Measurements from ENCODE around the gene OR52W1. TPM values are rescaled to one million over a fixed set of nuclear protein-coding genes. Genes with fewer than 3 reads are reported as not detected.

OR52W1 gene
- total and polyA plus RNA-seq, 2 donors (not counting 1 experiment from before 2014, with no cell fraction given) = not detected

DNA sequence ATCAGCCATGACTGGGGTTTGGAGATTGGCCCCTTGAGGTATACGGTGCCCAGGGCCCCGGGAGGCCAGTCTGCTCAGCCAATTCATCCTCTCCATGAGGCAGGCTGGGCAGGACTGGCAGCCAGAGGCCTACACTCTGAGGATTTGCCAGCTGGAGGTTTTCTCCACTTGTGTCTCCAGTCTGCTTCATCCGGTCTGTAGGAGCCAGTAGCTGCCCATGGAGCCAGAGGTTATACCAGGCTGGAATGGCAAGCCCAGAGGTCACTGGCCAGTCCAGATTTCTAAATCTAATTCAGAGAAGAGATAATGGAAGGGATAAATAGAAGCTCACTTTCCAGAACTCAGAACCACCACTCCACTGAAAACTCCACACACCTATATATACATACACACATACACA, 25.4 kb downstream of the OR52W1 start:
- Histone ChIP-seq H3K9ac (ENCODE audit: insufficient read depth, low read length) (no peak overlapping the region), H3K9me3 (ENCODE audit: control insufficient read depth, insufficient read depth, low read depth, low read length) (no peaks in the 10 kb centered on the region), H3K4me2 (ENCODE audit: extremely low read depth, insufficient read depth, low read length) (no peak overlapping the region), H3K79me2 (ENCODE audit: control insufficient read depth, insufficient read depth, low read length) (peaks cover 2% of the 10 kb centered on the region), H4K20me1 (ENCODE audit: control insufficient read depth, extremely low read depth, insufficient read depth, low read length) (no peaks in the 10 kb centered on the region), H3K4me3 (replicated peaks in 1 of 4; ENCODE audit: control extremely low read depth in 1 of 4, insufficient read depth in 1 of 4, low read depth in 3 of 4, low read length in 4 of 4) (no peak overlapping the region), H2AFZ (ENCODE audit: low read length) (no peak overlapping the region), H3K27ac (ENCODE audit: insufficient read depth, low read length) (no peak overlapping the region), H3K27me3 (ENCODE audit: control insufficient read depth, insufficient read depth, low read length) (no peaks in the 10 kb centered on the region), H3K36me3 (ENCODE audit: control insufficient read depth, insufficient read depth, low read length) (peaks cover 5% of the 10 kb centered on the region), H3K4me1 (ENCODE audit: control insufficient read depth, extremely low read depth, insufficient read depth, low read length) (no peaks in the 10 kb centered on the region)
- no peak for TF ChIP-seq EZH2 (IDR thresholded peaks at IDR 0.05; ENCODE audit: low read length, missing control alignments)
- TF ChIP-seq, protein P1, sequence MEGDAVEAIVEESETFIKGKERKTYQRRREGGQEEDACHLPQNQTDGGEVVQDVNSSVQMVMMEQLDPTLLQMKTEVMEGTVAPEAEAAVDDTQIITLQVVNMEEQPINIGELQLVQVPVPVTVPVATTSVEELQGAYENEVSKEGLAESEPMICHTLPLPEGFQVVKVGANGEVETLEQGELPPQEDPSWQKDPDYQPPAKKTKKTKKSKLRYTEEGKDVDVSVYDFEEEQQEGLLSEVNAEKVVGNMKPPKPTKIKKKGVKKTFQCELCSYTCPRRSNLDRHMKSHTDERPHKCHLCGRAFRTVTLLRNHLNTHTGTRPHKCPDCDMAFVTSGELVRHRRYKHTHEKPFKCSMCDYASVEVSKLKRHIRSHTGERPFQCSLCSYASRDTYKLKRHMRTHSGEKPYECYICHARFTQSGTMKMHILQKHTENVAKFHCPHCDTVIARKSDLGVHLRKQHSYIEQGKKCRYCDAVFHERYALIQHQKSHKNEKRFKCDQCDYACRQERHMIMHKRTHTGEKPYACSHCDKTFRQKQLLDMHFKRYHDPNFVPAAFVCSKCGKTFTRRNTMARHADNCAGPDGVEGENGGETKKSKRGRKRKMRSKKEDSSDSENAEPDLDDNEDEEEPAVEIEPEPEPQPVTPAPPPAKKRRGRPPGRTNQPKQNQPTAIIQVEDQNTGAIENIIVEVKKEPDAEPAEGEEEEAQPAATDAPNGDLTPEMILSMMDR (conservative IDR thresholded peaks at IDR 0.05 in 1 of 2, IDR thresholded peaks at IDR 0.05 in 1 of 2; ENCODE audit: low read depth in 1 of 2, low read length in 2 of 2) = no peak
- no peak for DNase-seq (ENCODE audit: low read depth in 2 of 2)

DNA sequence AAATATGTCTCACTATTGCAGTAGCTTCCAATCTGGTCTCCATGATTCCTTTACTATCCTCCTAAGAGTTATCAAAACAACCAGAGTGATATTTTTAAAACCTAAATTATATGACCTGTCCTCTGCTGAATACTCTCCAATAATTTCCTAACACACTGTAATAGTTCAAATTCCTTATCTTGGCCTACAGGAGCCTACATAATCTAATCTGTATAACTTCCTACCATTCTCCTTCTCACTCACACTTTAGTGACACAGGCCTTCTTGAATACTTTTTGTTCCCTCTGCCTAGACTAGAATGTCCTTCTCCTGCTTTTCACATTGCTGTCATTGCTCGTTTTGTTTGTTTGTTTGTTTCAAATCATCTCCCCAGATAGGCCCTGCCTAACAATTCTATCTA, 26.0 kb downstream of the OR52W1 start:
- no peaks in the 10 kb centered on the region for H3K27me3 ChIP-seq (ENCODE audit: control insufficient read depth, insufficient read depth, low read length)
- H3K4me3 ChIP-seq (replicated peaks in 1 of 4; ENCODE audit: control extremely low read depth in 1 of 4, insufficient read depth in 1 of 4, low read depth in 3 of 4, low read length in 4 of 4) = no peak overlapping the region
- no peaks in the 10 kb centered on the region for H4K20me1 ChIP-seq (ENCODE audit: control insufficient read depth, extremely low read depth, insufficient read depth, low read length)
- no peak overlapping the region for H3K27ac ChIP-seq (ENCODE audit: insufficient read depth, low read length)
- no peak for DNase-seq (ENCODE audit: low read depth in 2 of 2)
- peaks cover 3% of the 10 kb centered on the region for H3K79me2 ChIP-seq (ENCODE audit: control insufficient read depth, insufficient read depth, low read length)
- H3K9ac ChIP-seq (ENCODE audit: insufficient read depth, low read length) = no peak overlapping the region
- H3K9me3 ChIP-seq (ENCODE audit: control insufficient read depth, insufficient read depth, low read depth, low read length) = no peaks in the 10 kb centered on the region
- TF ChIP-seq EZH2 (IDR thresholded peaks at IDR 0.05; ENCODE audit: low read length, missing control alignments) = no peak
- TF ChIP-seq, protein P1 (conservative IDR thresholded peaks at IDR 0.05 in 1 of 2, IDR thresholded peaks at IDR 0.05 in 1 of 2; ENCODE audit: low read depth in 1 of 2, low read length in 2 of 2) = no peak
- no peak overlapping the region for H2AFZ ChIP-seq (ENCODE audit: low read length)
- no peaks in the 10 kb centered on the region for H3K4me1 ChIP-seq (ENCODE audit: control insufficient read depth, extremely low read depth, insufficient read depth, low read length)
- H3K36me3 ChIP-seq (ENCODE audit: control insufficient read depth, insufficient read depth, low read length) = peaks cover 5% of the 10 kb centered on the region
- no peak overlapping the region for H3K4me2 ChIP-seq (ENCODE audit: extremely low read depth, insufficient read depth, low read length)

DNA sequence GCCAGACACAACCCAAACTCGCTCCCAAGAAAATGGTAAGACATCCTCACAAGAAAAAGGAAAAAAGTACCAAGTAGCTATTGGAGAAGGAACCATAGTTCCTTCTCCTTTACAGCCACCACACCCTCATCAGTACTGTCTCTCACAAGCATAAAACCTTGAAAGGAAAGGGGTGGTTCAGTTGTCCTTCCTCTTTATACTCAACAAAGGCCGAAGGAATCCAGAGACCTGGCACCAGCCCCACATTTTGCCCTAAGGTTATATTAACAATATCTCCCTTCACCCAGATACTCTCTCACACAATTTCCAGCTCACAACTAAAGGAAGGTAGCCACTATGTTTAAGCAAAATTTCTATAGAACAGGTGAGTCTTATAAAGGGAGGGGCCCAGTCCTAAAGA, 26.9 kb downstream of the OR52W1 start:
- Histone ChIP-seq H3K9me3 (ENCODE audit: control insufficient read depth, insufficient read depth, low read depth, low read length) (no peaks in the 10 kb centered on the region), H3K9ac (ENCODE audit: insufficient read depth, low read length) (no peak overlapping the region), H4K20me1 (ENCODE audit: control insufficient read depth, extremely low read depth, insufficient read depth, low read length) (no peaks in the 10 kb centered on the region), H3K4me1 (ENCODE audit: control insufficient read depth, extremely low read depth, insufficient read depth, low read length) (no peaks in the 10 kb centered on the region), H3K27ac (ENCODE audit: insufficient read depth, low read length) (no peak overlapping the region), H3K79me2 (ENCODE audit: control insufficient read depth, insufficient read depth, low read length) (peaks cover 9% of the 10 kb centered on the region), H2AFZ (ENCODE audit: low read length) (no peak overlapping the region), H3K27me3 (ENCODE audit: control insufficient read depth, insufficient read depth, low read length) (no peaks in the 10 kb centered on the region), H3K4me3 (replicated peaks in 1 of 4; ENCODE audit: control extremely low read depth in 1 of 4, insufficient read depth in 1 of 4, low read depth in 3 of 4, low read length in 4 of 4) (no peak overlapping the region), H3K4me2 (ENCODE audit: extremely low read depth, insufficient read depth, low read length) (no peak overlapping the region), H3K36me3 (ENCODE audit: control insufficient read depth, insufficient read depth, low read length) (peaks cover 2% of the 10 kb centered on the region)
- no peak for DNase-seq (ENCODE audit: low read depth in 2 of 2)
- TF ChIP-seq, protein P1 (conservative IDR thresholded peaks at IDR 0.05 in 1 of 2, IDR thresholded peaks at IDR 0.05 in 1 of 2; ENCODE audit: low read depth in 1 of 2, low read length in 2 of 2) = no peak
- TF ChIP-seq EZH2 (IDR thresholded peaks at IDR 0.05; ENCODE audit: low read length, missing control alignments) = no peak

Data from fibroblast of lung (primary cell).